ENCODE results near the gene SDHAF2. TPM values are rescaled to one million over a fixed set of nuclear protein-coding genes. Genes with fewer than 3 reads are reported as not detected.

SDHAF2 gene
- total RNA-seq, 4 donors from 2014 or later: 29.0 to 71.0 (median 48.3) TPM

- H3K4me1 ChIP-seq: peaks cover 31 to 39% (median 35%) of the 10 kb centered on the region in 4 donors
- peaks cover 0 to 11% (median 0%) of the 10 kb centered on the region in 4 donors for H3K36me3 ChIP-seq
- 93% methylated on average over 6 of the region's 6 CpGs for WGBS
- intact Hi-C loops (cut with DNase I): no loop called here
- H3K27me3 ChIP-seq: peaks cover 0 to 14% (median 0%) of the 10 kb centered on the region in 4 donors
- H3K27ac ChIP-seq (replicated peaks in 1 of 4): no peak overlapping the region
- H3K4me3 ChIP-seq: no peak overlapping the region
- H3K9me3 ChIP-seq: no peaks in the 10 kb centered on the region
- TF ChIP-seq, protein P1, sequence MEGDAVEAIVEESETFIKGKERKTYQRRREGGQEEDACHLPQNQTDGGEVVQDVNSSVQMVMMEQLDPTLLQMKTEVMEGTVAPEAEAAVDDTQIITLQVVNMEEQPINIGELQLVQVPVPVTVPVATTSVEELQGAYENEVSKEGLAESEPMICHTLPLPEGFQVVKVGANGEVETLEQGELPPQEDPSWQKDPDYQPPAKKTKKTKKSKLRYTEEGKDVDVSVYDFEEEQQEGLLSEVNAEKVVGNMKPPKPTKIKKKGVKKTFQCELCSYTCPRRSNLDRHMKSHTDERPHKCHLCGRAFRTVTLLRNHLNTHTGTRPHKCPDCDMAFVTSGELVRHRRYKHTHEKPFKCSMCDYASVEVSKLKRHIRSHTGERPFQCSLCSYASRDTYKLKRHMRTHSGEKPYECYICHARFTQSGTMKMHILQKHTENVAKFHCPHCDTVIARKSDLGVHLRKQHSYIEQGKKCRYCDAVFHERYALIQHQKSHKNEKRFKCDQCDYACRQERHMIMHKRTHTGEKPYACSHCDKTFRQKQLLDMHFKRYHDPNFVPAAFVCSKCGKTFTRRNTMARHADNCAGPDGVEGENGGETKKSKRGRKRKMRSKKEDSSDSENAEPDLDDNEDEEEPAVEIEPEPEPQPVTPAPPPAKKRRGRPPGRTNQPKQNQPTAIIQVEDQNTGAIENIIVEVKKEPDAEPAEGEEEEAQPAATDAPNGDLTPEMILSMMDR (IDR thresholded peaks at IDR 0.05): no peak
- TF ChIP-seq POLR2AphosphoS5 (IDR thresholded peaks at IDR 0.05): no peak
- no peak for TF ChIP-seq POLR2A (IDR thresholded peaks at IDR 0.05; ENCODE audit: low read depth)
- TF ChIP-seq EP300 (IDR thresholded peaks at IDR 0.05): no peak
- DNase-seq (ENCODE audit: extremely low spot score): no peak
These were observed 56.2 kb downstream of the SDHAF2 start for GRCh38 chr11:61486011-61486620.

DNA sequence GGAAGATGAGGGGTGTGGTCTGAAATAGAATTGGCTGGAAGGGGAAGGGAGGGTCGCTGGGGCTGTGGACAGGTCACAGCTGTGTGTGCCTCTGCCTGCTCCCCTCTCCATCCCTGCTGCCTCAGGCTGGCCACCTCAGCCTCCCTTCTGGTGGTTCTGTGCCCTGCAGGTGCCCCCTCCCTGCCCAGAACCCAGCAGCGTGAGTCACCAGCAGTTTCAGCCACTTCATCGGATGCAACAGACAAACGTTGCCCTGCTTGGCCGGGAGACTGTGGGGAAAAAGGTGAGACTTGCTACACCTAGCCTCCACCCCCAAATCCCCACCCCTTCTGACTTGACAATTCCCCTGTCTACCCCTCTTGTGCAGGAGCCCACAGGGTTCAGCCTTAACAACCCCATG lies 56.9 kb downstream of the SDHAF2 start:
- no peaks in the 10 kb centered on the region for H3K9me3 ChIP-seq
- peaks cover 0 to 11% (median 0%) of the 10 kb centered on the region in 4 donors for H3K36me3 ChIP-seq
- intact Hi-C loops (cut with DNase I): no loop called here
- TF ChIP-seq, protein P1 (IDR thresholded peaks at IDR 0.05): no peak
- TF ChIP-seq EP300 (IDR thresholded peaks at IDR 0.05) (no peak), POLR2A (IDR thresholded peaks at IDR 0.05; ENCODE audit: low read depth) (no peak), POLR2AphosphoS5 (IDR thresholded peaks at IDR 0.05) (no peak)
- H3K4me3 ChIP-seq: no peak overlapping the region
- WGBS: 68% methylated on average over 4 of the region's 5 CpGs
- peaks cover 0 to 11% (median 0%) of the 10 kb centered on the region in 4 donors for H3K27me3 ChIP-seq
- H3K27ac ChIP-seq (replicated peaks in 1 of 4): no peak overlapping the region
- DNase-seq (ENCODE audit: extremely low spot score): no peak
- H3K4me1 ChIP-seq: peaks cover 28 to 35% (median 33%) of the 10 kb centered on the region in 4 donors

DNA sequence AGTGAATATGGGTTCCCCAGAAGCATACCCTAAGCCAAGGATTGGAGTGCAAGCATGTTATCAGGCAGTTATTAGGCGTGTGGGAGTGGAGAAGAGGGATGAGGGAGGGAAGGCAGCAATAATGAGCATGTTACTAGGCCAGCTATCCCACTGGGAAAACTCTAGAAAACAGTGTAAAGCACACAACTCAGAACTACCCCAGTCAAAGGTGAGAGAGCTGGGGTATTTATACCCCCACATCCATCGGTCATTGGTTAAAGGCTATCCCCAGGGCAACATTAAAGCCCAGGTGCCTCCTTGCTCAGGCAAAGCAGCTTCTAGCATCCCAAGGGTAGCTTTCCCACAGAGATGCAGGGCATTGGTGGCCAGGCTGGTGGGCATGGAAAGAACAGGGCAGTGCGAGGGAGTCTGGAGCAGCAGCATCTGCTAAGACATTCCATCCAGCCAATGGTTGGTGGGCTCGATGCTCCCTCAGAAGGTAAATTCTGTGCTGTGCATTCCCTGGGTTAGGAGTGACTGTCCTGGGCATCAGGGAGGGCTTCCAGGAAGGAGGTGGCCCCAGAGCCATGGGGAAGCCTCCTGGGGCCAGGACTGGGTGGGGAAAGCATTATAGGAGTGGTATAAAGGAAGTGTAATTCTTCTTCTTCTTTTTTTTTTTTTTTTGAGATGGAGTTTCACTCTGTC lies 57.6 kb downstream of the SDHAF2 start:
- intact Hi-C loops (cut with DNase I): no loop called here
- 99% methylated on average over 4 of the region's 4 CpGs for WGBS
- Histone ChIP-seq H3K27ac (replicated peaks in 1 of 4) (no peak overlapping the region), H3K27me3 (peaks cover 0 to 4% (median 0%) of the 10 kb centered on the region in 4 donors), H3K36me3 (peaks cover 0 to 11% (median 0%) of the 10 kb centered on the region in 4 donors), H3K4me1 (peaks cover 25 to 33% (median 32%) of the 10 kb centered on the region in 4 donors), H3K9me3 (no peaks in the 10 kb centered on the region), H3K4me3 (no peak overlapping the region)
- no peak for DNase-seq (ENCODE audit: extremely low spot score)
- TF ChIP-seq EP300 (IDR thresholded peaks at IDR 0.05) (no peak), POLR2AphosphoS5 (IDR thresholded peaks at IDR 0.05) (no peak), POLR2A (IDR thresholded peaks at IDR 0.05; ENCODE audit: low read depth) (no peak)
- TF ChIP-seq, protein P1 (IDR thresholded peaks at IDR 0.05): no peak

DNA sequence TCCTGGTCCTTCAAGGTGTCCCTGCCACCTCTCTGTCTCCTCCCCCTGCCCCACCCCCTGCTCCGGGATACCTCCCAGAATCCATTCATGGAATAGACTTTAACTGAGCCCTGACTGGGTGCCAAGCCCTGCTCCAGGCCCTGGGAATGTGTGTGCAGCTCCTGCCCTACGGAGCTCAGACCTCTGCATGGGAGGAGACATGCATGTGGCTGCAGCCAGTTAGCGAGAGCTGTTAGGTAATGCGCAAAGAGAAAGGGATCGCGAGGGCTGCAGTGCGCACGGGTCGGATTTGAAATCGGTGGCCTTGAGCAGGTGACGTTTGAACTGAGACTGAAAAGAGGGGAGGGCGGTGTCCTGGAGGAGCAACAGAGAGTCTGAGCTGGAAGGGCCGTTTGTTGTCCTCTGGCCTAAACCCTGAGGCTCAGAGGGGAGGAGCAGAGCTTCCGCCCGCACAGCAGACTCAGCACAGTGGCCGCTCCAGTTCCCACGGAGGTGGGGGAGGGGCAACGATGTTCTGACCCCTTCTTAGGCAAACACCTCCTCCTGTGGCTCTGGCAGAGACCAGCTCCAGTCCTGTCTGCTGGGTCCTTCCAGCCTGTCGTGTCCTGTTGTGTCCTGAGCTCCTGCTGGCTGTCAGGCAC lies 58.8 kb downstream of the SDHAF2 start:
- TF ChIP-seq, protein P1 (IDR thresholded peaks at IDR 0.05): no peak
- TF ChIP-seq POLR2AphosphoS5 (IDR thresholded peaks at IDR 0.05): peak in 1 of 2 donors; percentile 18
- intact Hi-C loops (cut with DNase I): no loop called here

More for the DNA sequence above, 58.8 kb downstream of the SDHAF2 start:
- no peaks in the 10 kb centered on the region for H3K27me3 ChIP-seq
- WGBS: 45% methylated on average over 12 of the region's 19 CpGs
- peak overlapping the region in 3 of 4 donors; percentile 20 to 31 (median 22) for H3K4me3 ChIP-seq
- peaks cover 25 to 33% (median 32%) of the 10 kb centered on the region in 4 donors for H3K4me1 ChIP-seq
- no peaks in the 10 kb centered on the region for H3K9me3 ChIP-seq
- H3K36me3 ChIP-seq: peaks cover 0 to 11% (median 0%) of the 10 kb centered on the region in 4 donors
- DNase-seq (ENCODE audit: extremely low spot score): no peak
- H3K27ac ChIP-seq (replicated peaks in 1 of 4): peak overlapping the region; percentile 34 to 50 (median 44)
